Mesendoderm (in vitro differentiated cells): Measurements from ENCODE around the gene FNDC4.
A peak's percentile ranks its signal among the peaks of the same experiment; 100 is the strongest.

Experiments
- DNase-seq: peaks from one replicate; pipeline ENCODE4 v3.0.0; 2013
- H2AK5ac ChIP-seq: 2 replicates; pipeline ENCODE4 v1.6.1; 2013; ENCODE audit warnings: low read length, inconsistent platforms
- H2BK120ac ChIP-seq: 2 replicates; pipeline ENCODE4 v1.6.1; 2013; ENCODE audit warnings: low read depth, mild to moderate bottlenecking, low read length, moderate library complexity, mixed read lengths
- H2BK15ac ChIP-seq: replicated peaks from 2 replicates; pipeline ENCODE4 v1.6.1; 2013; ENCODE audit warnings: low read depth, mild to moderate bottlenecking, moderate library complexity
- H2BK5ac ChIP-seq: 2 replicates; pipeline ENCODE4 v1.6.1; 2013; ENCODE audit warnings: low read length, inconsistent platforms
- H3K18ac ChIP-seq: 2 replicates; pipeline ENCODE4 v1.6.1; 2013; ENCODE audit warnings: mild to moderate bottlenecking, low read length, mixed read lengths
- H3K23ac ChIP-seq: one replicate; pipeline ENCODE4 v1.6.1; 2013; ENCODE audit warnings: low read length
- H3K27ac ChIP-seq: 2 replicates; pipeline ENCODE4 v1.5.1; 2013; ENCODE audit warnings: low read depth, mild to moderate bottlenecking, inconsistent platforms, low read length, moderate library complexity
- H3K27me3 ChIP-seq: 2 replicates; pipeline ENCODE4 v1.6.1; 2013; ENCODE audit warnings: low read length, control low read depth, mild to moderate bottlenecking, inconsistent platforms; ENCODE audit not compliant: insufficient read depth, poor library complexity
- H3K36me3 ChIP-seq: 2 replicates; pipeline ENCODE4 v1.6.1; 2013; ENCODE audit warnings: low read length, inconsistent platforms; ENCODE audit not compliant: control insufficient read depth, insufficient read depth
- H3K4ac ChIP-seq: one replicate; pipeline ENCODE4 v1.6.1; 2013; ENCODE audit warnings: low read depth, mild to moderate bottlenecking, low read length, moderate library complexity
- H3K4me1 ChIP-seq: 2 replicates; pipeline ENCODE4 v1.6.1; 2013; ENCODE audit warnings: low read depth, low read length, inconsistent platforms; ENCODE audit not compliant: control insufficient read depth
- H3K4me2 ChIP-seq: 2 replicates; pipeline ENCODE4 v1.6.1; 2013; ENCODE audit warnings: low read length
- H3K4me3 ChIP-seq: 2 replicates; pipeline ENCODE4 v1.5.1; 2013; ENCODE audit warnings: mild to moderate bottlenecking, low read length
- H3K56ac ChIP-seq: one replicate; pipeline ENCODE4 v1.6.1; 2013; ENCODE audit warnings: low read length
- H3K79me1 ChIP-seq: 2 replicates; pipeline ENCODE4 v1.6.1; 2013; ENCODE audit warnings: low read length, inconsistent platforms
- H3K79me2 ChIP-seq: 2 replicates; pipeline ENCODE4 v1.6.1; 2013; ENCODE audit warnings: mild to moderate bottlenecking, low read length; ENCODE audit not compliant: control insufficient read depth, insufficient read depth
- H3K9ac ChIP-seq: 2 replicates; pipeline ENCODE4 v1.6.1; 2013; ENCODE audit warnings: low read length, inconsistent platforms
- H4K5ac ChIP-seq: one replicate; pipeline ENCODE4 v1.6.1; 2013; ENCODE audit warnings: low read length
- H4K8ac ChIP-seq: one replicate; pipeline ENCODE4 v1.6.1; 2013; ENCODE audit warnings: low read depth, mild to moderate bottlenecking, control low read depth, low read length, moderate library complexity
- WGBS: extraction: QIAGEN DNeasy Blood & Tissue Kit; methylation state at CpG from one replicate; pipeline ENCODE4 v1.1.7; 2013; ENCODE audit warnings: low lambda C conversion rate, missing lambda C conversion rate; ENCODE audit not compliant: insufficient coverage; ENCODE audit errors: extremely low coverage; 5-methylcytosine and 5-hydroxymethylcytosine counted together

Gene FNDC4

DNA sequence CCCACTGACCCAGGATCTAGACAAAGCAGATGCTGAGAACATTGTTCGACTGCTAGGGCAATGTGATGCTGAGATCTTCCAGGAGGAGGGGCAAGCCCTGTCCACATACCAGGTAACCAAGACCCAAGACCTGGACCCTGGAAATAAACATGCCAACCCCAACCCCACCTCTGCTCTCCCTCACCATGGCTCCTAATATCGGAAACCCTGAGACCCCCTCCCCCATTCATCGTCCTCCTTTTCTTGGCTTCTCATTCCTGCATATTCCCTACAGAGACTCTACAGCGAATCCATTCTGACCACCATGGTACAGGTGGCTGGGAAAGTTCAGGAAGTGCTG, 2.3 kb upstream of the FNDC4 start:
- Histone ChIP-seq H3K79me2 (no peaks in the 10 kb centered on the region), H2BK15ac (no peak overlapping the region), H3K79me1 (no peaks in the 10 kb centered on the region), H3K23ac (no peak overlapping the region), H3K36me3 (no peaks in the 10 kb centered on the region), H2BK120ac (no peak overlapping the region), H3K56ac (no peak overlapping the region), H3K9ac (no peak overlapping the region), H3K18ac (no peak overlapping the region), H3K4me2 (no peak overlapping the region), H2BK5ac (no peak overlapping the region), H2AK5ac (no peak overlapping the region), H4K8ac (no peak overlapping the region), H3K4me3 (no peak overlapping the region), H3K4me1 (no peaks in the 10 kb centered on the region), H3K27ac (no peak overlapping the region), H3K4ac (no peak overlapping the region), H4K5ac (no peak overlapping the region), H3K27me3 (peaks cover 5% of the 10 kb centered on the region)
- DNase-seq: no peak
- WGBS: no CpG with 5 or more reads among the region's 4 CpGs

DNA sequence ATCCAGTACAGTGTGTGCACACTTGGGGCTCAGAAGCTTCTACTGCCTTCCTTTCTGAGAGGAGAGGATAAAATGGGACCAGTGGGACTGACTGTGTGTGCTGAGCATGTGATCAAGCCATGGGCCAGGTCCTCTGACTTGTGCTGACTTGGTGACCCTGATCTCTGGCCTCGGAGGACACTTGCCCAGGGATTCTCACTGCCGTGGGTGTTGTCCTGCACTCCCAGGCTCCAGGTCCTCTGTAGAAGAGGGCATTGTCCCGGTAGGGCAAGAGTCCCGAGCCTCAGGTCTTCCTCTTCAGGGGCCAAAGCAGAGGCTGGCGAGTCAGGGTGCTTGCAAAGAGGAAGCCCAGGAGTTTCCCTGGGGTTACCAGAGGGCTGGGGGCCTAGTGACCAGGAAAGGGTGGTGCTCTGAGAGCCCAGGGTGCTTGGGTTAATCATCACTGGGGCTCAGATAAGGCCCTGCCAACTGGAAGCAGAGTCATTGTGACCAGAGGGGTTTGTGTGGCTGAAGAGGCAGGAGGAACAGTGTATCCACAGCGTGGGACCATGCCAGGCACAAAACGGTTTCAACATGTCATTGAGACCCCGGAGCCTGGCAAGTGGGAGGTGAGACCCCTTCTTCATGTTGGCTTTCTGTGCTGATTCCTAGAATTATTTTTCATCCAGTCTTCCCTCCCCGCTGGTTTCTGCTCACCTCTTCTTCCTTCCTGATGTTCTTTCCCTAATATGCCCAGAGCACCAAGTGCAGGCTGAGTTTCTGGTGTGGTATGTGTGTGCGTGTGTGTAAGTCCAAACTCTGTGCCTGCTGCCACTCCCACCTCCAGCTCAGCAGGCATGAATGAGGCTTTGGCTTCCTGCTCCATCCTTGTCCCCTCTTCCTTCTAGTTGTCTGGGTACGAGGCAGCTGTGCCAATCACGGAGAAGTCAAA, 1.6 kb upstream of the FNDC4 start, which contains the start of gene GCKR:
Gene GCKR (plus strand): TSS at position 483 of the 931 bp plus-strand sequence. CDS start 66 bp downstream, at position 549.
- H4K5ac ChIP-seq: no peak within 1 kb of the TSS
- H3K79me2 ChIP-seq: no peaks in the 10 kb centered on the region
- no peak within 1 kb of the TSS for H3K23ac ChIP-seq
- no peaks in the 10 kb centered on the region for H3K36me3 ChIP-seq
- no peak within 1 kb of the TSS for H2BK5ac ChIP-seq
- H2BK120ac ChIP-seq: no peak within 1 kb of the TSS
- no peak within 1 kb of the TSS for H3K4ac ChIP-seq
- no peak within 1 kb of the TSS for H3K18ac ChIP-seq
- no peak within 1 kb of the TSS for H2BK15ac ChIP-seq
- H3K9ac ChIP-seq: no peak within 1 kb of the TSS
- no peak for DNase-seq
- H3K79me1 ChIP-seq: no peaks in the 10 kb centered on the region
- H3K4me1 ChIP-seq: no peaks in the 10 kb centered on the region
- no CpG with 5 or more reads among the region's 12 CpGs for WGBS
- no peak within 1 kb of the TSS for H3K56ac ChIP-seq
- H3K4me3 ChIP-seq: no peak within 1 kb of the TSS
- H3K4me2 ChIP-seq: no peak within 1 kb of the TSS
- peaks cover 5% of the 10 kb centered on the region for H3K27me3 ChIP-seq
- no peak within 1 kb of the TSS for H4K8ac ChIP-seq
- H2AK5ac ChIP-seq: no peak within 1 kb of the TSS
- H3K27ac ChIP-seq: no peak within 1 kb of the TSS

DNA sequence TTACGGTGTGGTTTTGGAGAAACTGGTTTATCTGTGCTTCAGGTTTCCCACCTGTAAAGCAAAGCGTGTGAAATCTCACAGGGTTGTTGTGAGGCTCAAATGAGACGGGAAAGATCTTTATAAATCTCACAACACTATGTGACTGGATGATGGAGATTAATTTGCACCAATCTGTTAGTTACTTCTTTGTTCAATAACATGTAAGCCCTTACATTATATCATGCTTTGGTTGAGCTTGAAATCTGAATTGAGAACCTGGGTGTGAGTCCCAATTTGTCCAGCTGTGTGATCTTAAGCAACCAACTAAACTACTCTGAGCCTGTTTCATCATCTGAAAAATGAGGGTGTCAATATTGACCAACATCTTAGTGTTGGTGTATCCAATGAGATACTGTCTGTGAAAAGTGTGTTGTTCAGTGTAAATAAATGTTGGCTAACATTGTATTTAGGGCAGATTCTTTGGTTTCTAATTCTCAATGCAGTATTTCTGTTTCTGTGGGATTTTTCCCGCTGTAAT, 898 bp upstream of the FNDC4 start:
- peaks cover 5% of the 10 kb centered on the region for H3K27me3 ChIP-seq

DNA sequence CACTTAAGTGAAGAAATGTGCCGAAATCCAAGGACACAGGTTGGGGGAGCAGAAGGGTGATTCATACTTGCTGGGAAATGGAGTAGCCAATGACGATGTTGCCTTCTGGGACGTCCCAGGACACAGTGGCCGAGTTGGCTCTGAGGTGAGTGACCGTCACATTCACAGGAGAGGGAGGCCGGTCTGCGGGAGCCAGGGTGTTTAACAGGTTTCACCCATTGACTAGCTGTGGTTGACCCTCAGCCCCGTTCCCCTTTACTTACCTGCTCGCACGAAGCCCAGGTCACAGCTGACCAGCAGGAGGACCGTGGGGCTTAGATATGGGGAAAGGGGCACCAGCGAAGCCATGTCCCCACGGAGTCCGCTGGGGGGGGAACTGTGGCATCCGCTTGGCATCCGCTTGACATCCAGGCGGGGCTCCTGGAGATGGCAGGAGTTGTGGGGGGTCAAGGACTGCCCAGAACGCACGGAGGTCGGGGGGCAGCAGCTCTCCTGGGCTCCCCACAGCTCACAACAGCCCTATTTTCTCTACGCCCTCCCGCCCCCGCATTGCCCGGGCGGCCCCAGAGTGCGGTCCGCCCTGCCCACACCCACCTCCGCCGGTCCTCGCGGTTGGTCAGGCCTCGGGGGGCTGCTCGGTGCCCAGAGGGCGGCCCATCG, 586 bp downstream of the FNDC4 start:
- Histone ChIP-seq H3K4me1 (no peaks in the 10 kb centered on the region), H2BK15ac (no peak overlapping the region), H3K18ac (peak overlapping the region; percentile 20), H4K5ac (no peak overlapping the region), H3K79me2 (no peaks in the 10 kb centered on the region), H2BK5ac (no peak overlapping the region), H3K56ac (peak overlapping the region; percentile 86), H3K4me2 (peak overlapping the region; percentile 83), H3K27me3 (peaks cover 5% of the 10 kb centered on the region), H3K27ac (no peak overlapping the region), H3K79me1 (no peaks in the 10 kb centered on the region), H4K8ac (no peak overlapping the region), H3K4me3 (peak overlapping the region; percentile 43), H3K36me3 (no peaks in the 10 kb centered on the region), H3K9ac (peak overlapping the region; percentile 72), H3K23ac (no peak overlapping the region), H3K4ac (no peak overlapping the region), H2AK5ac (no peak overlapping the region), H2BK120ac (no peak overlapping the region)
- DNase-seq: peak; percentile 38
- no CpG with 5 or more reads among the region's 35 CpGs for WGBS

More for the DNA sequence above, 898 bp upstream of the FNDC4 start:
- no peak overlapping the region for H3K9ac ChIP-seq
- no peaks in the 10 kb centered on the region for H3K79me2 ChIP-seq
- H4K8ac ChIP-seq: no peak overlapping the region
- H3K4me1 ChIP-seq: no peaks in the 10 kb centered on the region
- H4K5ac ChIP-seq: no peak overlapping the region
- WGBS: no CpG with 5 or more reads among the region's 4 CpGs
- no peak overlapping the region for H3K4me3 ChIP-seq
- no peak overlapping the region for H3K23ac ChIP-seq
- no peak overlapping the region for H2BK15ac ChIP-seq
- no peak overlapping the region for H2BK120ac ChIP-seq
- H2AK5ac ChIP-seq: no peak overlapping the region
- H3K18ac ChIP-seq: no peak overlapping the region
- no peak overlapping the region for H3K27ac ChIP-seq
- no peak for DNase-seq
- no peak overlapping the region for H3K4me2 ChIP-seq
- no peaks in the 10 kb centered on the region for H3K79me1 ChIP-seq
- H2BK5ac ChIP-seq: no peak overlapping the region
- H3K56ac ChIP-seq: no peak overlapping the region
- no peak overlapping the region for H3K4ac ChIP-seq
- H3K36me3 ChIP-seq: no peaks in the 10 kb centered on the region

DNA sequence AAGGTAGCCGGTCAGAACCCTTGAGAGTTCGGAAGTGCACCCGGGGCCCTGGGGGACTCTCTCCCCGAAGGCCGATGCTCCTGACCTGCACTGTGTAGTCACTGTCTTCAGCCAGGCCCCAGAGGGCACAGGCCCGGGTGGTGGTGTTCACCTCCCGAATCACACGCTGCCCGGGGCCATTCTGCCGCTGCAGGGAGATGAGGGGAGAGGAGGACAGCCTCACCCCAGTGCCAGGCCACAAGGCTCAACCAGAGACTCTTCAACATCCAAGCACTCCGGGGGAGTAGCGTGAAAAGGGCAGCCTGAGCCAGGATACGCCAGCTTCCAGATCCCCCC, 1.1 kb downstream of the FNDC4 start:
- Histone ChIP-seq H2AK5ac (no peak overlapping the region), H3K9ac (no peak overlapping the region), H3K79me2 (no peaks in the 10 kb centered on the region), H4K8ac (no peak overlapping the region), H3K27me3 (peaks cover 4% of the 10 kb centered on the region), H3K4me2 (no peak overlapping the region), H3K18ac (no peak overlapping the region), H3K56ac (no peak overlapping the region), H3K4ac (no peak overlapping the region), H3K36me3 (no peaks in the 10 kb centered on the region), H2BK15ac (no peak overlapping the region), H2BK5ac (no peak overlapping the region), H2BK120ac (no peak overlapping the region), H3K23ac (no peak overlapping the region), H4K5ac (no peak overlapping the region), H3K79me1 (peaks cover 2% of the 10 kb centered on the region), H3K4me3 (no peak overlapping the region), H3K27ac (no peak overlapping the region), H3K4me1 (no peaks in the 10 kb centered on the region)
- no CpG with 5 or more reads among the region's 13 CpGs for WGBS
- DNase-seq: no peak
